ENCODE data around the gene MACROD2.
"Not testable (repeated sequence)": the region's sequence is repeated elsewhere in the genome, so short reads cannot be mapped to it uniquely, and the experiment has no call there.

MACROD2 gene

GRCh38 chr20:14451458-14451857 is 456.1 kb downstream of the MACROD2 start:
- DNase-seq: no peak

GRCh38 chr20:14453259-14453658 is 457.9 kb downstream of the MACROD2 start:
- no peak for DNase-seq

GRCh38 chr20:14454296-14454695 is 459.0 kb downstream of the MACROD2 start:
- no peak for DNase-seq

GRCh38 chr20:14467104-14467827 is 471.9 kb downstream of the MACROD2 start:
- not testable (repeated sequence) for DNase-seq

- peak in 6 of 58 donors; percentile 1 to 8 (median 4) for DNase-seq
Measured at GRCh38 chr20:14470231-14470899, 475.0 kb downstream of the MACROD2 start.

GRCh38 chr20:14470977-14471661 is 475.8 kb downstream of the MACROD2 start:
- DNase-seq: no peak

- DNase-seq: no peak
Measured at GRCh38 chr20:14477125-14477524, 481.8 kb downstream of the MACROD2 start.

- DNase-seq: no peak
Measured at GRCh38 chr20:14478126-14478525, 482.8 kb downstream of the MACROD2 start.

GRCh38 chr20:14481863-14482262 is 486.5 kb downstream of the MACROD2 start:
- DNase-seq: no peak

GRCh38 chr20:14488212-14488611 is 492.9 kb downstream of the MACROD2 start:
- DNase-seq: no peak

- DNase-seq: no peak
Measured at GRCh38 chr20:14488756-14489479, 493.6 kb downstream of the MACROD2 start.

- DNase-seq: no peak
Measured at GRCh38 chr20:14489544-14489943, 494.2 kb downstream of the MACROD2 start.

- DNase-seq: no peak
Measured at GRCh38 chr20:14491436-14491835, 496.1 kb downstream of the MACROD2 start.

GRCh38 chr20:14493408-14493807 is 498.1 kb downstream of the MACROD2 start:
- DNase-seq: no peak

GRCh38 chr20:14494355-14494754 is 499.0 kb downstream of the MACROD2 start:
- DNase-seq: no peak

- no peak for DNase-seq
Measured at GRCh38 chr20:14495066-14495465, 499.8 kb downstream of the MACROD2 start.

GRCh38 chr20:14497004-14497403 is 501.7 kb downstream of the MACROD2 start:
- no peak for DNase-seq

GRCh38 chr20:14498772-14499171 is 503.5 kb downstream of the MACROD2 start:
- peak in 4 of 58 donors; percentile 1 to 6 (median 5) for DNase-seq

GRCh38 chr20:14505476-14505875 is 510.2 kb downstream of the MACROD2 start:
- DNase-seq: peak in 1 of 58 donors; percentile 12

- no peak for DNase-seq
Measured at GRCh38 chr20:14507711-14508110, 512.4 kb downstream of the MACROD2 start.

GRCh38 chr20:14510341-14510740 is 515.0 kb downstream of the MACROD2 start:
- DNase-seq: no peak

- DNase-seq: no peak
Measured at GRCh38 chr20:14512839-14513238, 517.5 kb downstream of the MACROD2 start.

Measured in anterior cingulate cortex (tissue), 58 donors.